Mesendoderm (in vitro differentiated cells): Measurements from ENCODE around the gene RANBP6.
"Not testable (repeated sequence)": the region's sequence is repeated elsewhere in the genome, so short reads cannot be mapped to it uniquely, and the experiment has no call there.

ENCODE experiments used
- DNase-seq: peaks from one replicate; pipeline ENCODE4 v3.0.0; 2013
- H2AK5ac ChIP-seq: 2 replicates; pipeline ENCODE4 v1.6.1; 2013; ENCODE audit warnings: low read length, inconsistent platforms
- H2BK120ac ChIP-seq: 2 replicates; pipeline ENCODE4 v1.6.1; 2013; ENCODE audit warnings: low read depth, mild to moderate bottlenecking, low read length, moderate library complexity, mixed read lengths
- H2BK15ac ChIP-seq: replicated peaks from 2 replicates; pipeline ENCODE4 v1.6.1; 2013; ENCODE audit warnings: low read depth, mild to moderate bottlenecking, moderate library complexity
- H2BK5ac ChIP-seq: 2 replicates; pipeline ENCODE4 v1.6.1; 2013; ENCODE audit warnings: low read length, inconsistent platforms
- H3K18ac ChIP-seq: 2 replicates; pipeline ENCODE4 v1.6.1; 2013; ENCODE audit warnings: mild to moderate bottlenecking, low read length, mixed read lengths
- H3K23ac ChIP-seq: one replicate; pipeline ENCODE4 v1.6.1; 2013; ENCODE audit warnings: low read length
- H3K27ac ChIP-seq: 2 replicates; pipeline ENCODE4 v1.5.1; 2013; ENCODE audit warnings: low read depth, mild to moderate bottlenecking, inconsistent platforms, low read length, moderate library complexity
- H3K27me3 ChIP-seq: 2 replicates; pipeline ENCODE4 v1.6.1; 2013; ENCODE audit warnings: low read length, control low read depth, mild to moderate bottlenecking, inconsistent platforms; ENCODE audit not compliant: insufficient read depth, poor library complexity
- H3K36me3 ChIP-seq: 2 replicates; pipeline ENCODE4 v1.6.1; 2013; ENCODE audit warnings: low read length, inconsistent platforms; ENCODE audit not compliant: control insufficient read depth, insufficient read depth
- H3K4ac ChIP-seq: one replicate; pipeline ENCODE4 v1.6.1; 2013; ENCODE audit warnings: low read depth, mild to moderate bottlenecking, low read length, moderate library complexity
- H3K4me1 ChIP-seq: 2 replicates; pipeline ENCODE4 v1.6.1; 2013; ENCODE audit warnings: low read depth, low read length, inconsistent platforms; ENCODE audit not compliant: control insufficient read depth
- H3K4me2 ChIP-seq: 2 replicates; pipeline ENCODE4 v1.6.1; 2013; ENCODE audit warnings: low read length
- H3K4me3 ChIP-seq: 2 replicates; pipeline ENCODE4 v1.5.1; 2013; ENCODE audit warnings: mild to moderate bottlenecking, low read length
- H3K56ac ChIP-seq: one replicate; pipeline ENCODE4 v1.6.1; 2013; ENCODE audit warnings: low read length
- H3K79me1 ChIP-seq: 2 replicates; pipeline ENCODE4 v1.6.1; 2013; ENCODE audit warnings: low read length, inconsistent platforms
- H3K79me2 ChIP-seq: 2 replicates; pipeline ENCODE4 v1.6.1; 2013; ENCODE audit warnings: mild to moderate bottlenecking, low read length; ENCODE audit not compliant: control insufficient read depth, insufficient read depth
- H3K9ac ChIP-seq: 2 replicates; pipeline ENCODE4 v1.6.1; 2013; ENCODE audit warnings: low read length, inconsistent platforms
- H4K5ac ChIP-seq: one replicate; pipeline ENCODE4 v1.6.1; 2013; ENCODE audit warnings: low read length
- H4K8ac ChIP-seq: one replicate; pipeline ENCODE4 v1.6.1; 2013; ENCODE audit warnings: low read depth, mild to moderate bottlenecking, control low read depth, low read length, moderate library complexity
- WGBS: extraction: QIAGEN DNeasy Blood & Tissue Kit; methylation state at CpG from one replicate; pipeline ENCODE4 v1.1.7; 2013; ENCODE audit warnings: low lambda C conversion rate, missing lambda C conversion rate; ENCODE audit not compliant: insufficient coverage; ENCODE audit errors: extremely low coverage; 5-methylcytosine and 5-hydroxymethylcytosine counted together

The RANBP6 gene

GRCh38 chr9:6040077-6040476 is 24.7 kb upstream of the RANBP6 start:
- no CpG with 5 or more reads among the region's 3 CpGs for WGBS
- Histone ChIP-seq H3K4ac (no peak overlapping the region), H3K4me2 (no peak overlapping the region), H3K56ac (no peak overlapping the region), H3K27ac (no peak overlapping the region), H3K23ac (no peak overlapping the region), H4K5ac (no peak overlapping the region), H2BK5ac (no peak overlapping the region), H3K4me1 (no peaks in the 10 kb centered on the region), H4K8ac (no peak overlapping the region), H3K36me3 (no peaks in the 10 kb centered on the region), H2BK120ac (no peak overlapping the region), H3K18ac (no peak overlapping the region), H3K79me1 (no peaks in the 10 kb centered on the region), H2BK15ac (no peak overlapping the region), H3K27me3 (no peaks in the 10 kb centered on the region), H3K4me3 (no peak overlapping the region), H3K9ac (no peak overlapping the region), H2AK5ac (no peak overlapping the region), H3K79me2 (no peaks in the 10 kb centered on the region)
- DNase-seq: no peak

DNA sequence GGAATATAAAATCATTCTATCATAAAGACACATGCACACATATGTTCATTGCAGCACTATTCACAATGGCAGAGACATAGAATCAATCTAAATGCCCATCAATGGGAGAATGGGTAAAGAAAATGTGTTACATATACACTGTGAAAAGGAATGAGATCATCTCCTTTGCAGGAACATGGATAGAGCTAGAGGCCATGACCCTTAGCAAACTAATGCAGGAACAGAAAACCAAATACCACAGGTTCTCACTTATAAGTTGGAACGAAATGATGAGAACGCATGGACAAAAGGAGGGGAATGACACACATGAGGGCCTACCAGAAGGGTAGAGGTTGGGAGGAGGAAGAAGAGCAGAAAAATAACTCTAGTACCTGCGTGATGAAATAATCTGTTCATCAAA is 21.0 kb upstream of the RANBP6 start:
- Histone ChIP-seq H3K36me3 (no peaks in the 10 kb centered on the region), H3K4me3 (no peak overlapping the region), H4K5ac (no peak overlapping the region), H2BK120ac (no peak overlapping the region), H4K8ac (no peak overlapping the region), H3K4me2 (no peak overlapping the region), H2BK15ac (no peak overlapping the region), H3K79me2 (no peaks in the 10 kb centered on the region), H3K4me1 (no peaks in the 10 kb centered on the region), H3K4ac (no peak overlapping the region), H2AK5ac (no peak overlapping the region), H3K27me3 (no peaks in the 10 kb centered on the region), H3K79me1 (no peaks in the 10 kb centered on the region), H2BK5ac (no peak overlapping the region), H3K56ac (no peak overlapping the region), H3K18ac (no peak overlapping the region), H3K23ac (no peak overlapping the region), H3K27ac (no peak overlapping the region), H3K9ac (no peak overlapping the region)
- WGBS: no CpG with 5 or more reads among the region's 3 CpGs
- DNase-seq: no peak

GRCh38 chr9:6034954-6035353 is 19.5 kb upstream of the RANBP6 start:
- Histone ChIP-seq H3K9ac (no peak overlapping the region), H3K4me1 (no peaks in the 10 kb centered on the region), H3K36me3 (no peaks in the 10 kb centered on the region), H3K27me3 (no peaks in the 10 kb centered on the region), H2BK5ac (no peak overlapping the region), H3K23ac (no peak overlapping the region), H4K5ac (no peak overlapping the region), H3K4me3 (no peak overlapping the region), H2BK120ac (no peak overlapping the region), H3K4me2 (no peak overlapping the region), H3K4ac (no peak overlapping the region), H2BK15ac (no peak overlapping the region), H3K79me1 (no peaks in the 10 kb centered on the region), H4K8ac (no peak overlapping the region), H3K18ac (no peak overlapping the region), H3K56ac (no peak overlapping the region), H3K79me2 (no peaks in the 10 kb centered on the region), H3K27ac (no peak overlapping the region), H2AK5ac (no peak overlapping the region)
- DNase-seq: no peak
- WGBS: no CpG with 5 or more reads among the region's 5 CpGs

DNA sequence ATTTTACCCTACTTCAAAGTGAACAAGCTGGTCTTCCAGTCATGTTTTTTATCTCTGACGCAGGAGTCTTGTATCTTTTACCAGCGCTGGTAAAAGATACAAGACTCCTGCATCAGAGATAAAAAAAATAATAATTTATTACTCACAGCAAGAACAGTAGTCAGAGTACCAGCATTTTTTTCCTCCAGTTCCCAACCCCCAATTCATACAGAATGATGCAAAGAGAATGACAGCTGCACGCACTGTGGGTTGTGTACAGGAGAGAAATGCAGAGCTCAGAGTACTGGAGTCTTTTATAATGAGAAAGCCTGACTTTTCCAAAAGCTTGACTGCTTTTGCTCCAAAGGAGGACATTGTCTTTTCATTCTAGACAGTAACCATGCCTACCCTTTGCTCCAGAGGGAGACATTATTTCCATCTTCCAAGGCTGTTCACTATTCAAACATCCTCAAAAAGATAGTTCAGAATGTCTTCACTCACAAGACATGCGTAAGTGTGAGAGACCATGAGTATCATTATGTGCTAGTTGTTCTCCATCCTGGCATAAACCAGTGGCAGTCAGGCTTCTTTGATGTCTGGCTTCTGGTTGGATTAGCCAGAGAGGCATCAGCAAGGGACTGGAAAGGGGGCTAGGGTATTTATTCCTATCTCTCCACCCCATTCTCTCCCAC is 14.3 kb upstream of the RANBP6 start:
- Histone ChIP-seq H3K4me1 (no peaks in the 10 kb centered on the region), H3K4me2 (no peak overlapping the region), H4K5ac (no peak overlapping the region), H3K4me3 (no peak overlapping the region), H3K36me3 (no peaks in the 10 kb centered on the region), H2BK120ac (no peak overlapping the region), H3K56ac (no peak overlapping the region), H3K27ac (no peak overlapping the region), H3K27me3 (no peaks in the 10 kb centered on the region), H2BK5ac (no peak overlapping the region), H3K79me2 (no peaks in the 10 kb centered on the region), H4K8ac (no peak overlapping the region), H2BK15ac (no peak overlapping the region), H3K4ac (no peak overlapping the region), H3K9ac (no peak overlapping the region), H3K18ac (no peak overlapping the region), H3K79me1 (no peaks in the 10 kb centered on the region), H2AK5ac (no peak overlapping the region), H3K23ac (no peak overlapping the region)
- no CpG with 5 or more reads among the region's 4 CpGs for WGBS
- no peak for DNase-seq

DNA sequence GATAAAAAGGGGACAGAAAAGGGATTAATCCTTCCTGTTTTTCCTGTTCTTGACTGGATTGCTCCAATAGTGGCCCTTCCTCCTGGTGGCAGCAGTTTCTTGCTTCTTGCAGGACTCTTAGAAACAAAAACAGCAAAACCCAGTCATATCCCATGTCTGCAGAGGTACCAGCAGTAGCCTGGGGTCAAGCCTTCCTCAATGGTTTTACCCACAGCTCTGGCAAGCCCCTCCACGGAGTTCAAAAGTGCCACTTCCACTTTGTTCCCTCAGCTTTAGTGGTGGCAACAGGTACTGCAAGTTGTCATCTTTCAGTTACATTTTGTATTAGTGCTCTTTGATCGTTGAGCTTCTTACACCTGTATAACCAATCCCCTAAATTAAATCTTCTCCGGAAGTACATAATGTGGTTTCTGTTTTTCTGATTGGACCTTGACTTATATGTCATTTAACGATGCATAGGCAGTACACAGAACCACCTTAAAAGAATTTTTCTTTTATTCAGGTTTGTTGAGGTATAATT is 8.7 kb upstream of the RANBP6 start:
- H2BK15ac ChIP-seq: no peak overlapping the region
- H3K56ac ChIP-seq: peak overlapping the region; percentile 29
- H4K8ac ChIP-seq: no peak overlapping the region
- H3K18ac ChIP-seq: no peak overlapping the region
- no peaks in the 10 kb centered on the region for H3K27me3 ChIP-seq
- H3K4me1 ChIP-seq: peaks cover 5% of the 10 kb centered on the region
- no peak overlapping the region for H4K5ac ChIP-seq
- H3K27ac ChIP-seq: no peak overlapping the region
- no peak overlapping the region for H3K23ac ChIP-seq
- no peaks in the 10 kb centered on the region for H3K79me2 ChIP-seq
- H3K79me1 ChIP-seq: no peaks in the 10 kb centered on the region
- no peak overlapping the region for H2BK120ac ChIP-seq
- H3K4me2 ChIP-seq: no peak overlapping the region
- H3K9ac ChIP-seq: no peak overlapping the region
- no peak overlapping the region for H2AK5ac ChIP-seq
- no peak overlapping the region for H3K4ac ChIP-seq
- H3K4me3 ChIP-seq: no peak overlapping the region
- no peaks in the 10 kb centered on the region for H3K36me3 ChIP-seq
- H2BK5ac ChIP-seq: no peak overlapping the region
- DNase-seq: peak; percentile 46
- no CpG with 5 or more reads among the region's 4 CpGs for WGBS

- not testable (repeated sequence) for DNase-seq, H3K27me3 ChIP-seq, H3K4me2 ChIP-seq, H2BK5ac ChIP-seq, H3K56ac ChIP-seq, H3K36me3 ChIP-seq, H3K4ac ChIP-seq, H3K79me1 ChIP-seq, H2BK15ac ChIP-seq, H3K18ac ChIP-seq, H3K27ac ChIP-seq, H4K8ac ChIP-seq, H4K5ac ChIP-seq, H2AK5ac ChIP-seq, H3K23ac ChIP-seq, H3K4me1 ChIP-seq, H2BK120ac ChIP-seq, H3K9ac ChIP-seq, H3K4me3 ChIP-seq
- peaks cover 31% of the 10 kb centered on the region for H3K79me2 ChIP-seq
- no CpG with 5 or more reads among the region's 10 CpGs for WGBS
Observed at GRCh38 chr9:6016975-6017374, 1.6 kb upstream of the RANBP6 start.
